ENCODE data around the gene SMLR1. TPM values are rescaled to one million over a fixed set of nuclear protein-coding genes. Genes with fewer than 3 reads are reported as not detected.

SMLR1 gene
- total RNA-seq, 1 experiment from 2014 or later, result not detected

DNA sequence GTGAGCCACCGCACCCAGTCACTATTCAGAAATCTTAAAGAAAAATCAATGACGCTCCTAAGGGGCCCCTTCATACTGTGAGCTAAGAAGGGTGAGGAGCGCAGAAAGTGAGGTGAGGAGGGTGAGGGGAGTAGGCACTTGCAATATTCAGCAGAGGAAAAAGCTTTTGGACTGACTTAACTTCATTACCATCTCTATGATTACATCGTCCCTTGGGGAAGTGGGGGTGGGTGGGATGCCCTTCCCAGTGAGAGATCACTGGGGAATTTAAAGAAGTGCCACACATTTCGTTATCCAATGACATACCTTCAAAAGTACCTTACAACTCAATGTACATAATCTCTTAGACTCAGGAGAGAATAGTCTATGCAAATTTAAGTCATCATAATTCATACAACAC is 46.5 kb downstream of the SMLR1 start:
- ChIA-PET RAD21 (ENCODE audit: low non-redundant PET in 1 of 2, low total read pairs in 2 of 2, uncharacterized antibody in 2 of 2, unreplicated experiment in 2 of 2) (no interaction called here), POLR2A (no interaction called here), CTCF (interaction anchor here (1.0 to 1.8 kb wide), 2 partner anchors 11 to 12 kb away, joined by 3 to 7 read pairs; no protein-coding TSS in a partner anchor)
- TF ChIP-seq, protein P1, sequence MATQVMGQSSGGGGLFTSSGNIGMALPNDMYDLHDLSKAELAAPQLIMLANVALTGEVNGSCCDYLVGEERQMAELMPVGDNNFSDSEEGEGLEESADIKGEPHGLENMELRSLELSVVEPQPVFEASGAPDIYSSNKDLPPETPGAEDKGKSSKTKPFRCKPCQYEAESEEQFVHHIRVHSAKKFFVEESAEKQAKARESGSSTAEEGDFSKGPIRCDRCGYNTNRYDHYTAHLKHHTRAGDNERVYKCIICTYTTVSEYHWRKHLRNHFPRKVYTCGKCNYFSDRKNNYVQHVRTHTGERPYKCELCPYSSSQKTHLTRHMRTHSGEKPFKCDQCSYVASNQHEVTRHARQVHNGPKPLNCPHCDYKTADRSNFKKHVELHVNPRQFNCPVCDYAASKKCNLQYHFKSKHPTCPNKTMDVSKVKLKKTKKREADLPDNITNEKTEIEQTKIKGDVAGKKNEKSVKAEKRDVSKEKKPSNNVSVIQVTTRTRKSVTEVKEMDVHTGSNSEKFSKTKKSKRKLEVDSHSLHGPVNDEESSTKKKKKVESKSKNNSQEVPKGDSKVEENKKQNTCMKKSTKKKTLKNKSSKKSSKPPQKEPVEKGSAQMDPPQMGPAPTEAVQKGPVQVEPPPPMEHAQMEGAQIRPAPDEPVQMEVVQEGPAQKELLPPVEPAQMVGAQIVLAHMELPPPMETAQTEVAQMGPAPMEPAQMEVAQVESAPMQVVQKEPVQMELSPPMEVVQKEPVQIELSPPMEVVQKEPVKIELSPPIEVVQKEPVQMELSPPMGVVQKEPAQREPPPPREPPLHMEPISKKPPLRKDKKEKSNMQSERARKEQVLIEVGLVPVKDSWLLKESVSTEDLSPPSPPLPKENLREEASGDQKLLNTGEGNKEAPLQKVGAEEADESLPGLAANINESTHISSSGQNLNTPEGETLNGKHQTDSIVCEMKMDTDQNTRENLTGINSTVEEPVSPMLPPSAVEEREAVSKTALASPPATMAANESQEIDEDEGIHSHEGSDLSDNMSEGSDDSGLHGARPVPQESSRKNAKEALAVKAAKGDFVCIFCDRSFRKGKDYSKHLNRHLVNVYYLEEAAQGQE (IDR thresholded peaks at IDR 0.05; ENCODE audit: low read depth), result no peak
- no peak for TF ChIP-seq POLR2AphosphoS5 (IDR thresholded peaks at IDR 0.05; ENCODE audit: low read depth, low read length)
- no peak for TF ChIP-seq EGR1 (IDR thresholded peaks at IDR 0.05; ENCODE audit: low read depth)
- no peak for TF ChIP-seq SRF (IDR thresholded peaks at IDR 0.05; ENCODE audit: low read depth)
- TF ChIP-seq SP1 (IDR thresholded peaks at IDR 0.05; ENCODE audit: low read depth), result no peak
- TF ChIP-seq RAD21 (IDR thresholded peaks at IDR 0.05; ENCODE audit: low read depth), result no peak
- TF ChIP-seq ZNF274 (IDR thresholded peaks at IDR 0.05; ENCODE audit: low read depth, low read length), result no peak
- no peak for TF ChIP-seq POLR2A (IDR thresholded peaks at IDR 0.05; ENCODE audit: borderline replicate concordance, extremely low read depth, insufficient read depth, insufficient read length)
- no TSS peak for BruUV-seq (replicated peaks)
- H2AFZ ChIP-seq (ENCODE audit: low read depth, low read length, poor library complexity, severe bottlenecking), result no peak overlapping the region
- H3K9me2 ChIP-seq (ENCODE audit: insufficient read depth), result no peaks in the 10 kb centered on the region
- intact Hi-C loops (cut with micrococcal nuclease), result no loop called here
- no peaks in the 10 kb centered on the region for H4K20me1 ChIP-seq (ENCODE audit: insufficient read depth)
- no peaks in the 10 kb centered on the region for H3K36me3 ChIP-seq (ENCODE audit: control insufficient read depth in 1 of 2, insufficient read depth in 2 of 2, low read length in 2 of 2)
- no peaks in the 10 kb centered on the region for H3K79me2 ChIP-seq (ENCODE audit: insufficient read depth, low read length)
- DNase-seq (ENCODE audit: low read depth, low spot score) (no peak), ATAC-seq (no peak)
- H3K9me3 ChIP-seq (ENCODE audit: control insufficient read depth in 1 of 2, insufficient read depth in 1 of 2, low read depth in 1 of 2, low read length in 2 of 2), result no peaks in the 10 kb centered on the region
- no peaks in the 10 kb centered on the region for H3K4me1 ChIP-seq (ENCODE audit: control insufficient read depth in 1 of 2, insufficient read depth in 2 of 2, low read length in 2 of 2)
- H3K27ac ChIP-seq (ENCODE audit: low read depth, low read length), result no peak overlapping the region
- H3K4me3 ChIP-seq (replicated peaks in 1 of 2; ENCODE audit: low read depth in 1 of 2, low read length in 2 of 2), result no peak overlapping the region
- H3K4me2 ChIP-seq (ENCODE audit: low read length), result no peak overlapping the region
- H3K9ac ChIP-seq (ENCODE audit: low read length), result no peak overlapping the region
- no peaks in the 10 kb centered on the region for H3K27me3 ChIP-seq (ENCODE audit: insufficient read depth, low read length)

DNA sequence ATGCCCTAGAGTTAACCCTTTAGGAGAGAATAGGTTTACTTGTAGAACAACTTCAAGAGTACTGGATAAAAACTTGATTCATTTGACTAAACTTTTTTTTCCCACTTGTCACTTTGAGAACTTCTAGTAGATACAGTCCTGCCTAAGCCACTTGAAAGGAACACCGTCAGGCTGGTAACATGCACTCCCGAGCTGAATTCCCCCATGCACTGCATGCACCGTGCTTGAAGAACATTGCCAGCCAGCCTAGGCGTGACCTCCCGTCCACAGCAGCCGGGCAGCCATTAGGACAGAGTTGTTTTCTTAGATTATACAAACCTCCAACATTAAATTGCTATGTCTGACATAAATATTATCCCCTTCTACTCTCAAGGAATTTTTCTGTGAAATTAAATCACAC is 52.6 kb downstream of the SMLR1 start:
- H3K9me2 ChIP-seq (ENCODE audit: insufficient read depth), result no peaks in the 10 kb centered on the region
- RAD21 ChIA-PET (ENCODE audit: low non-redundant PET in 1 of 2, low total read pairs in 2 of 2, uncharacterized antibody in 2 of 2, unreplicated experiment in 2 of 2), result no interaction called here
- no peaks in the 10 kb centered on the region for H4K20me1 ChIP-seq (ENCODE audit: insufficient read depth)
- no peak overlapping the region for H3K4me2 ChIP-seq (ENCODE audit: low read length)
- DNase-seq (ENCODE audit: low read depth, low spot score), result no peak
- H3K9ac ChIP-seq (ENCODE audit: low read length), result no peak overlapping the region
- no peaks in the 10 kb centered on the region for H3K4me1 ChIP-seq (ENCODE audit: control insufficient read depth in 1 of 2, insufficient read depth in 2 of 2, low read length in 2 of 2)
- H2AFZ ChIP-seq (ENCODE audit: low read depth, low read length, poor library complexity, severe bottlenecking), result no peak overlapping the region
- H3K27ac ChIP-seq (ENCODE audit: low read depth, low read length), result no peak overlapping the region
- POLR2A ChIA-PET, result no interaction called here
- intact Hi-C loops (cut with micrococcal nuclease), result no loop called here
- no peaks in the 10 kb centered on the region for H3K36me3 ChIP-seq (ENCODE audit: control insufficient read depth in 1 of 2, insufficient read depth in 2 of 2, low read length in 2 of 2)
- no peak for ATAC-seq
- CTCF ChIA-PET, result no interaction called here
- no peaks in the 10 kb centered on the region for H3K79me2 ChIP-seq (ENCODE audit: insufficient read depth, low read length)
- no peaks in the 10 kb centered on the region for H3K27me3 ChIP-seq (ENCODE audit: insufficient read depth, low read length)
- no peak for TF ChIP-seq ELF1 (IDR thresholded peaks at IDR 0.05; ENCODE audit: borderline replicate concordance, low read depth)
- BruUV-seq (replicated peaks), result no TSS peak
- no peak overlapping the region for H3K4me3 ChIP-seq (replicated peaks in 1 of 2; ENCODE audit: low read depth in 1 of 2, low read length in 2 of 2)
- H3K9me3 ChIP-seq (ENCODE audit: control insufficient read depth in 1 of 2, insufficient read depth in 1 of 2, low read depth in 1 of 2, low read length in 2 of 2), result no peaks in the 10 kb centered on the region

Data from HCT116 (cell line).